ENCODE results near the gene SUN1. TPM values are rescaled to one million over a fixed set of nuclear protein-coding genes. Genes with fewer than 3 reads are reported as not detected.
A peak's percentile ranks its signal among the peaks of the same experiment; 100 is the strongest.

The SUN1 gene
- total RNA-seq, 1 donor from 2014 or later, result 183 TPM

DNA sequence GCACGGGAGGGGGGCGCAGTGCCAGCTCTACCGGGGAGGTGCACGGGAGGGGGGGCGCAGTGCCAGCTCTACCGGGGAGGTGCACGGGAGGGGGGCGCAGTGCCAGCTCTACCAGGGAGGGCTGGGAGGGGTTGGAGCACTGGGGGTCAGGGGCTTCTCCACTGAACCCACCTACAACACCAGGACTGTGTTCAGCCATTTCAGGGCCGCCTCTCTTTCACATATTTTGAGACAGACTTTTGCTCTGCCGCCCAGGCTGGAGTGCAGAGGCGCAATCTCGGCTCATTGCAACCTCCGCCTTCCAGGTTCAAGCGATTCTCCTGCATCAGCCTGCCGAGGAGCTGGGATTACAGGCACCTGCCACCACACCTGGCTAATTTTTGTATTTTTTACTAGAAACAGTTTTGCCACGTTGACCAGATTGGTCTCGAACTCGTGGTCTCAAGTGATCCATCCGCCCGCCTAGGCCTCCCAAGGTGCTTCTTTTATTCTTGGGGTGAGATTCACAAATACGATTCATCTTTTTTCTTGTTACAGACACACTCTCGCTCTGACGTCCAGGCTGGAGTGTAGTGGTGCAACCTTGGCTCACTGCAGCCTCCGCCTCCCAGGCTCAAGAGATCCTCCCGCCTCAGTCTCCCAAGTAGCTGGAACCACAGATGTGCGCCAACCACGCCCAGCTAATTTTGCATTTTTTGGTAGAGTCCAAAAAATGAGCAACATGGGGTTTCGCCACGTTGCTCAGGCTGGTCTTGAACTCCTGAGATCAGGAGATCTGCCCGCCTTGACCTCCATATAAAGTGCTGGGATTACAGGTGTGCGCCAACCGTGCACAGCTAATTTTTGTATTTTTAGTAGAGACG lies 85.2 kb downstream of the SUN1 start:
- Histone ChIP-seq H3K9me3 (replicated peaks) (no peaks in the 10 kb centered on the region), H3K36me3 (no peaks in the 10 kb centered on the region), H3K4me1 (peaks cover 7% of the 10 kb centered on the region), H3K27ac (replicated peaks) (no peak overlapping the region), H3K27me3 (ENCODE audit: low read depth) (peaks cover 15% of the 10 kb centered on the region), H3K4me3 (no peak overlapping the region)
- TF ChIP-seq, protein P1, sequence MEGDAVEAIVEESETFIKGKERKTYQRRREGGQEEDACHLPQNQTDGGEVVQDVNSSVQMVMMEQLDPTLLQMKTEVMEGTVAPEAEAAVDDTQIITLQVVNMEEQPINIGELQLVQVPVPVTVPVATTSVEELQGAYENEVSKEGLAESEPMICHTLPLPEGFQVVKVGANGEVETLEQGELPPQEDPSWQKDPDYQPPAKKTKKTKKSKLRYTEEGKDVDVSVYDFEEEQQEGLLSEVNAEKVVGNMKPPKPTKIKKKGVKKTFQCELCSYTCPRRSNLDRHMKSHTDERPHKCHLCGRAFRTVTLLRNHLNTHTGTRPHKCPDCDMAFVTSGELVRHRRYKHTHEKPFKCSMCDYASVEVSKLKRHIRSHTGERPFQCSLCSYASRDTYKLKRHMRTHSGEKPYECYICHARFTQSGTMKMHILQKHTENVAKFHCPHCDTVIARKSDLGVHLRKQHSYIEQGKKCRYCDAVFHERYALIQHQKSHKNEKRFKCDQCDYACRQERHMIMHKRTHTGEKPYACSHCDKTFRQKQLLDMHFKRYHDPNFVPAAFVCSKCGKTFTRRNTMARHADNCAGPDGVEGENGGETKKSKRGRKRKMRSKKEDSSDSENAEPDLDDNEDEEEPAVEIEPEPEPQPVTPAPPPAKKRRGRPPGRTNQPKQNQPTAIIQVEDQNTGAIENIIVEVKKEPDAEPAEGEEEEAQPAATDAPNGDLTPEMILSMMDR (IDR thresholded peaks at IDR 0.05; ENCODE audit: borderline replicate concordance), result no peak
- intact Hi-C loops (cut with micrococcal nuclease), result no loop called here
- DNase-seq, result no peak

DNA sequence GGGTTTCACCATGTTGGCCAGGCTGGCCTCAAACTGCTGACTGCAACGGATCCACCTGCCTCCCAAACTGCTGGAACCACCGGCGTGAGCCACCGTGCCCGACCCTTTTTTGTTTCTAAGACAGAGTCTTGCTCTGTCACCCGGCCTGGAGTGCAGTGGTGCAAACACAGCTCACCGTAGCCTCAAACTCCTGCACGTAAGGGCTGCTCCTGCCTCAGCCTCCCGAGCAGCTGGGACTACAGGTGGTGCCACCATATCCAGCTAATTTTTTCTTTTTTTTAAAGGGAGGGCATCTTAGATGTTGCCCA lies 85.8 kb downstream of the SUN1 start:
- Histone ChIP-seq H3K27ac (replicated peaks) (no peak overlapping the region), H3K36me3 (no peaks in the 10 kb centered on the region), H3K4me3 (no peak overlapping the region), H3K4me1 (peaks cover 8% of the 10 kb centered on the region), H3K27me3 (ENCODE audit: low read depth) (peaks cover 15% of the 10 kb centered on the region), H3K9me3 (replicated peaks) (no peaks in the 10 kb centered on the region)
- no peak for DNase-seq
- intact Hi-C loops (cut with micrococcal nuclease), result no loop called here
- TF ChIP-seq, protein P1 (IDR thresholded peaks at IDR 0.05; ENCODE audit: borderline replicate concordance), result no peak

- no peak overlapping the region for H3K27ac ChIP-seq (replicated peaks)
- DNase-seq, result peak; percentile 2
- no peaks in the 10 kb centered on the region for H3K36me3 ChIP-seq
- TF ChIP-seq, protein P1 (IDR thresholded peaks at IDR 0.05; ENCODE audit: borderline replicate concordance), result no peak
- H3K4me3 ChIP-seq, result no peak overlapping the region
- peaks cover 13% of the 10 kb centered on the region for H3K4me1 ChIP-seq
- H3K27me3 ChIP-seq (ENCODE audit: low read depth), result peaks cover 17% of the 10 kb centered on the region
- no peaks in the 10 kb centered on the region for H3K9me3 ChIP-seq (replicated peaks)
- intact Hi-C loops (cut with micrococcal nuclease), result no loop called here
Observed at GRCh38 chr7:918441-919113, 86.3 kb downstream of the SUN1 start.

DNA sequence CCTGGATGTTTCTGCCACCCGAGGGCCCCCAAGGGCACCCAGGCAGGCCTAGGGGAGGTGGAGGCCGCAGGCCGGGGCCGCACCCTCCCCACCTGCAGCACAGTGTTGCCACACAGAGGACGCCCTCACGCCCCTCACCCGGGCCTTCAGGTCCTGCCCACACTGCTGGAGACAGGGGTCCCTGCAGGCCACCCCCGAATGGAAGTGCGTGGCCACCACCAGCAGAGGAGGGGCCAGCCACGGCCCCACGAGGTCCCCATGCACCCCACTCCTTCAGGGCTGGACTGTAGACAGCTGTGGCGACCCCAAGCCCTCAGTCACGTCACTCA lies 86.8 kb downstream of the SUN1 start:
- Histone ChIP-seq H3K9me3 (replicated peaks) (no peaks in the 10 kb centered on the region), H3K4me3 (no peak overlapping the region), H3K4me1 (peaks cover 15% of the 10 kb centered on the region), H3K27me3 (ENCODE audit: low read depth) (peaks cover 19% of the 10 kb centered on the region), H3K36me3 (no peaks in the 10 kb centered on the region), H3K27ac (replicated peaks) (no peak overlapping the region)
- TF ChIP-seq, protein P1 (IDR thresholded peaks at IDR 0.05; ENCODE audit: borderline replicate concordance), result no peak
- peak; percentile 7 for DNase-seq
- intact Hi-C loops (cut with micrococcal nuclease), result no loop called here

DNA sequence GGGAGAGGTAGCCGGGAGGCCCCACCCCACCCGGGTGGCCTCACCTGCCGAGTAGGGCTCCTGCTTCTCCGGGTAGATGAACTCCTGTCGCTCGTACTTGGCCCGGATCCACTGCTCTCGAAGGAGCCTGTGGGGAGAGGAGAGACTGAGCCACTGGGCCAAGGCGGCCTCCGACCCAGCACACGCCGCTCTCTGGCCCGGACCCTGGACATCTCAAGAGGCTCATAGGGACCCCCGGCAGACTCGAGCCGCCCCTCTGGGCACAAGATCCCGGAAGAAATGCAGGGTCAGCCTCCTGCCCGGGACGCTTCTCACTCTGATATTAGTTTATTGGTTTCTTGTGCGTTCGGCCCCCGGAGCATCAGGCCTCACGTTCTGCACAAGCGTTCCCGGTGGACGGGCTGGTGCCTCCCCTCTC lies 87.7 kb downstream of the SUN1 start:
- H3K27me3 ChIP-seq (ENCODE audit: low read depth), result peaks cover 23% of the 10 kb centered on the region
- peaks cover 21% of the 10 kb centered on the region for H3K4me1 ChIP-seq
- peak; percentile 11 for DNase-seq
- no peaks in the 10 kb centered on the region for H3K9me3 ChIP-seq (replicated peaks)
- no peak overlapping the region for H3K4me3 ChIP-seq
- no peak overlapping the region for H3K27ac ChIP-seq (replicated peaks)
- H3K36me3 ChIP-seq, result no peaks in the 10 kb centered on the region
- intact Hi-C loops (cut with micrococcal nuclease), result no loop called here
- TF ChIP-seq, protein P1 (IDR thresholded peaks at IDR 0.05; ENCODE audit: borderline replicate concordance), result no peak
